ENCODE data around the gene DDX49. TPM values are rescaled to one million over a fixed set of nuclear protein-coding genes. Genes with fewer than 3 reads are reported as not detected.

Gene DDX49
- total RNA-seq, 3 donors from 2014 or later (not counting 1 experiment from before 2014, with no cell fraction given), result 59.3 to 66.9 (median 62.9) TPM

- Histone ChIP-seq H3K27me3 (ENCODE audit: control insufficient read depth, insufficient read depth, low read length) (peaks cover 2% of the 10 kb centered on the region), H3K4me3 (ENCODE audit: low read length) (no peak overlapping the region), H3K4me1 (ENCODE audit: control insufficient read depth, insufficient read depth, low read length) (peaks cover 17% of the 10 kb centered on the region), H3K9me3 (ENCODE audit: control insufficient read depth, insufficient read depth, low read length) (no peaks in the 10 kb centered on the region), H3K36me3 (ENCODE audit: control insufficient read depth, insufficient read depth, low read length) (peaks cover 17% of the 10 kb centered on the region), H3K27ac (ENCODE audit: low read length) (no peak overlapping the region)
- Mint-ChIP-seq H3K4me3 (no peak overlapping the region), H3K9me3 (no peaks in the 10 kb centered on the region), H3K27ac (no peak overlapping the region), H3K36me3 (no peaks in the 10 kb centered on the region), H3K4me1 (peaks cover 5 to 19% of the 10 kb centered on the region in 2 donors), H3K27me3 (ENCODE audit: low read depth in 2 of 2) (peaks cover 0 to 9% of the 10 kb centered on the region in 2 donors)
- 89% methylated on average over 7 of the region's 7 CpGs for WGBS (ENCODE audit: insufficient coverage)
- no peak for TF ChIP-seq CTCF (IDR thresholded peaks at IDR 0.05)
- no peak for DNase-seq
- intact Hi-C loops (cut with micrococcal nuclease), result no loop called here
- no peak for ATAC-seq
Measured at GRCh38 chr19:18871543-18871942, 48.0 kb upstream of the DDX49 start.

GRCh38 chr19:18875726-18876125 lies 43.8 kb upstream of the DDX49 start:
- 90% methylated on average over 5 of the region's 5 CpGs for WGBS (ENCODE audit: insufficient coverage)

GRCh38 chr19:18876865-18877264 lies 42.6 kb upstream of the DDX49 start:
- Mint-ChIP-seq H3K36me3 (no peaks in the 10 kb centered on the region), H3K4me1 (peaks cover under 1% of the 10 kb centered on the region in 2 donors), H3K4me3 (no peak overlapping the region), H3K27ac (no peak overlapping the region), H3K27me3 (ENCODE audit: low read depth in 2 of 2) (no peaks in the 10 kb centered on the region), H3K9me3 (no peaks in the 10 kb centered on the region)
- Histone ChIP-seq H3K4me1 (ENCODE audit: control insufficient read depth, insufficient read depth, low read length) (no peaks in the 10 kb centered on the region), H3K27ac (ENCODE audit: low read length) (no peak overlapping the region), H3K36me3 (ENCODE audit: control insufficient read depth, insufficient read depth, low read length) (no peaks in the 10 kb centered on the region), H3K9me3 (ENCODE audit: control insufficient read depth, insufficient read depth, low read length) (no peaks in the 10 kb centered on the region), H3K27me3 (ENCODE audit: control insufficient read depth, insufficient read depth, low read length) (no peaks in the 10 kb centered on the region), H3K4me3 (ENCODE audit: low read length) (no peak overlapping the region)
- TF ChIP-seq CTCF (IDR thresholded peaks at IDR 0.05), result no peak
- DNase-seq (no peak), ATAC-seq (no peak)
- intact Hi-C loops (cut with micrococcal nuclease), result no loop called here
- 95% methylated on average over 7 of the region's 7 CpGs for WGBS (ENCODE audit: insufficient coverage)

More at GRCh38 chr19:18875726-18876125, 43.8 kb upstream of the DDX49 start:
- Mint-ChIP-seq H3K9me3 (no peaks in the 10 kb centered on the region), H3K4me1 (peaks cover 5 to 9% of the 10 kb centered on the region in 2 donors), H3K27me3 (ENCODE audit: low read depth in 2 of 2) (peaks cover 0 to 6% of the 10 kb centered on the region in 2 donors), H3K27ac (no peak overlapping the region), H3K4me3 (no peak overlapping the region), H3K36me3 (no peaks in the 10 kb centered on the region)
- Histone ChIP-seq H3K27me3 (ENCODE audit: control insufficient read depth, insufficient read depth, low read length) (peaks cover 2% of the 10 kb centered on the region), H3K4me1 (ENCODE audit: control insufficient read depth, insufficient read depth, low read length) (peaks cover 2% of the 10 kb centered on the region), H3K9me3 (ENCODE audit: control insufficient read depth, insufficient read depth, low read length) (no peaks in the 10 kb centered on the region), H3K4me3 (ENCODE audit: low read length) (no peak overlapping the region), H3K27ac (ENCODE audit: low read length) (no peak overlapping the region), H3K36me3 (ENCODE audit: control insufficient read depth, insufficient read depth, low read length) (no peaks in the 10 kb centered on the region)
- TF ChIP-seq CTCF (IDR thresholded peaks at IDR 0.05), result no peak
- ATAC-seq (no peak), DNase-seq (no peak)
- intact Hi-C loops (cut with micrococcal nuclease), result no loop called here

All from natural killer cell (primary cell).